SK-N-SH treated with all-trans-retinoic acid at 6 μM for 48 hours (cell line): Measurements from ENCODE around the gene IFI16.

Source experiments
- ESRRG ChIP-seq: fragments of 250-450 bp; sonication (Bioruptor Pico); IDR thresholded peaks from 2 replicates; pipeline ENCODE4 v1.6.1; 2021; ENCODE audit warnings: mild to moderate bottlenecking
- GLIS3 ChIP-seq: fragments of 250-450 bp; sonication (Bioruptor Pico); IDR thresholded peaks from 2 replicates; pipeline ENCODE4 v1.5.0; 2020; ENCODE audit warnings: mild to moderate bottlenecking, moderate library complexity
- TCF4 ChIP-seq: fragments of 250-450 bp; sonication (Bioruptor Pico); IDR thresholded peaks from 2 replicates; pipeline ENCODE4 v1.8.0; 2021; ENCODE audit warnings: mild to moderate bottlenecking, moderate library complexity, borderline replicate concordance
- ZFP3 ChIP-seq: fragments of 250-450 bp; sonication (Bioruptor Pico); IDR thresholded peaks from 2 replicates; pipeline ENCODE4 v1.5.0; 2020; ENCODE audit warnings: mild to moderate bottlenecking, moderate library complexity
- ZFP30 ChIP-seq: fragments of 450-650 bp; formaldehyde crosslinking; IDR thresholded peaks from 2 replicates; pipeline ENCODE4 v1.5.0; 2022; ENCODE audit warnings: mild to moderate bottlenecking, moderate library complexity
- ZNF565 ChIP-seq: fragments of 450-650 bp; formaldehyde crosslinking; conservative IDR thresholded peaks from 2 replicates; pipeline ENCODE4 v1.5.0; 2020; ENCODE audit warnings: low read depth, mild to moderate bottlenecking, moderate library complexity
- ZNF70 ChIP-seq: fragments of 450-650 bp; formaldehyde crosslinking; IDR thresholded peaks from 2 replicates; pipeline ENCODE4 v1.5.0; 2020; ENCODE audit warnings: mild to moderate bottlenecking, moderate library complexity
- TF ChIP-seq, protein P1 (sequence below): fragments of 250-450 bp; sonication (Bioruptor Pico); IDR thresholded peaks from 2 replicates; pipeline ENCODE4 v1.8.0; 2020; ENCODE audit warnings: mild to moderate bottlenecking, moderate library complexity, borderline replicate concordance

GRCh38 chr1:158989424-158989823 lies 20.3 kb upstream of the IFI16 start:
- no peak for TF ChIP-seq ZNF565 (CRISPR knock-in tag)
- TF ChIP-seq, protein P1, sequence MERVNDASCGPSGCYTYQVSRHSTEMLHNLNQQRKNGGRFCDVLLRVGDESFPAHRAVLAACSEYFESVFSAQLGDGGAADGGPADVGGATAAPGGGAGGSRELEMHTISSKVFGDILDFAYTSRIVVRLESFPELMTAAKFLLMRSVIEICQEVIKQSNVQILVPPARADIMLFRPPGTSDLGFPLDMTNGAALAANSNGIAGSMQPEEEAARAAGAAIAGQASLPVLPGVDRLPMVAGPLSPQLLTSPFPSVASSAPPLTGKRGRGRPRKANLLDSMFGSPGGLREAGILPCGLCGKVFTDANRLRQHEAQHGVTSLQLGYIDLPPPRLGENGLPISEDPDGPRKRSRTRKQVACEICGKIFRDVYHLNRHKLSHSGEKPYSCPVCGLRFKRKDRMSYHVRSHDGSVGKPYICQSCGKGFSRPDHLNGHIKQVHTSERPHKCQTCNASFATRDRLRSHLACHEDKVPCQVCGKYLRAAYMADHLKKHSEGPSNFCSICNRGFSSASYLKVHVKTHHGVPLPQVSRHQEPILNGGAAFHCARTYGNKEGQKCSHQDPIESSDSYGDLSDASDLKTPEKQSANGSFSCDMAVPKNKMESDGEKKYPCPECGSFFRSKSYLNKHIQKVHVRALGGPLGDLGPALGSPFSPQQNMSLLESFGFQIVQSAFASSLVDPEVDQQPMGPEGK (CRISPR knock-in tag): no peak
- no peak for TF ChIP-seq ESRRG (CRISPR knock-in tag)
- TF ChIP-seq ZFP3 (CRISPR knock-in tag): no peak
- no peak for TF ChIP-seq TCF4 (CRISPR knock-in tag)
- TF ChIP-seq GLIS3 (CRISPR knock-in tag): no peak
- TF ChIP-seq ZNF70 (CRISPR knock-in tag): no peak
- no peak for TF ChIP-seq ZFP30 (CRISPR knock-in tag)
